ENCODE results near the gene SORCS2. TPM values are rescaled to one million over a fixed set of nuclear protein-coding genes. Genes with fewer than 3 reads are reported as not detected.
A peak's percentile ranks its signal among the peaks of the same experiment; 100 is the strongest.

The SORCS2 gene
- total RNA-seq, 1 experiment from 2014 or later, result 0.15 TPM

- no TSS peak for BruUV-seq (replicated peaks)
- Histone ChIP-seq H3K27ac (ENCODE audit: low read length) (no peak overlapping the region), H3K36me3 (ENCODE audit: control insufficient read depth, insufficient read depth, low read length) (no peaks in the 10 kb centered on the region), H3K4me3 (ENCODE audit: low read depth in 2 of 2, low read length in 2 of 2) (no peak overlapping the region), H3K4me1 (ENCODE audit: control insufficient read depth, insufficient read depth, low read length) (no peaks in the 10 kb centered on the region), H3K9me3 (ENCODE audit: control insufficient read depth, insufficient read depth, low read depth, low read length) (no peaks in the 10 kb centered on the region), H3K27me3 (ENCODE audit: control insufficient read depth, insufficient read depth, low read length) (no peaks in the 10 kb centered on the region)
- ChIA-PET POLR2A (no interaction called here), CTCF (no interaction called here)
- no peak for ATAC-seq
- intact Hi-C loops (cut with micrococcal nuclease; ENCODE audit: unreplicated experiment), result no loop called here
- DNase-seq (ENCODE audit: low read depth, low spot score), result no peak
- in situ Hi-C loops (cut with HindIII; ENCODE audit: low pct_unique_long_range_greater_than_20kb, low sequenced_read_pairs), result no loop called here
- no peak for TF ChIP-seq CTCF (IDR thresholded peaks at IDR 0.05)
- no peak for TF ChIP-seq TCF7L2 (IDR thresholded peaks at IDR 0.05; ENCODE audit: low read depth, low read length)
- TF ChIP-seq SIN3A (IDR thresholded peaks at IDR 0.05; ENCODE audit: borderline replicate concordance, insufficient read depth, low read depth, low read length), result no peak
- no peak for TF ChIP-seq POLR2AphosphoS5 (IDR thresholded peaks at IDR 0.05; ENCODE audit: low read depth, low read length)
- no peak for TF ChIP-seq REST (IDR thresholded peaks at IDR 0.05; ENCODE audit: insufficient read depth in 1 of 2, low read depth in 2 of 2, low read length in 1 of 2)
These were observed 525.7 kb downstream of the SORCS2 start for GRCh38 chr4:7717946-7718490.

GRCh38 chr4:7719354-7720174, 527.2 kb downstream of the SORCS2 start:
- POLR2A ChIA-PET, result no interaction called here
- peak; percentile 87 for TF ChIP-seq CTCF (IDR thresholded peaks at IDR 0.05)
- TF ChIP-seq REST (IDR thresholded peaks at IDR 0.05; ENCODE audit: insufficient read depth in 1 of 2, low read depth in 2 of 2, low read length in 1 of 2), result no peak
- no TSS peak for BruUV-seq (replicated peaks)
- H3K4me3 ChIP-seq (ENCODE audit: low read depth in 2 of 2, low read length in 2 of 2), result peak overlapping the region; percentile 11 to 21; a peak in 2 of 4 replicates
- ATAC-seq (peak; percentile 88), DNase-seq (ENCODE audit: low read depth, low spot score) (no peak)
- intact Hi-C loops (cut with micrococcal nuclease; ENCODE audit: unreplicated experiment), result no loop called here
- H3K36me3 ChIP-seq (ENCODE audit: control insufficient read depth, insufficient read depth, low read length), result no peaks in the 10 kb centered on the region
- no peaks in the 10 kb centered on the region for H3K27me3 ChIP-seq (ENCODE audit: control insufficient read depth, insufficient read depth, low read length)
- in situ Hi-C loops (cut with HindIII; ENCODE audit: low pct_unique_long_range_greater_than_20kb, low sequenced_read_pairs), result no loop called here
- CTCF ChIA-PET, result interaction anchor here (0.5 kb wide), 1 partner anchor 273 kb away, joined by 4 read pairs; no protein-coding TSS in a partner anchor
- H3K4me1 ChIP-seq (ENCODE audit: control insufficient read depth, insufficient read depth, low read length), result no peaks in the 10 kb centered on the region
- no peak overlapping the region for H3K27ac ChIP-seq (ENCODE audit: low read length)
- no peaks in the 10 kb centered on the region for H3K9me3 ChIP-seq (ENCODE audit: control insufficient read depth, insufficient read depth, low read depth, low read length)

Measured in Panc1 (cell line).